Parathyroid adenoma (tissue), 2 donors: ENCODE data around the gene AGPAT2.

ENCODE experiments used
- H2AFZ ChIP-seq: fragments of 300-600 bp; sonication (generic); one replicate; pipeline ENCODE4 v1.7.0; 2017; ENCODE audit warnings: antibody characterized with exemption, mild to moderate bottlenecking
- H3K27ac ChIP-seq: fragments of 300-600 bp; sonication (generic); one replicate; pipeline ENCODE4 v1.7.0; 2017
- H3K27me3 ChIP-seq: fragments of 300-600 bp; sonication (generic); one replicate; pipeline ENCODE4 v1.7.0; 2017; ENCODE audit warnings: low read length; ENCODE audit not compliant: control insufficient read depth, insufficient read depth
- H3K36me3 ChIP-seq: fragments of 300-600 bp; sonication (generic); one replicate; pipeline ENCODE4 v1.7.0; 2017; ENCODE audit warnings: low read length; ENCODE audit not compliant: control insufficient read depth, insufficient read depth
- H3K4me1 ChIP-seq: fragments of 300-600 bp; sonication (generic); one replicate; pipeline ENCODE4 v1.7.0; 2017; ENCODE audit warnings: control low read depth
- H3K4me2 ChIP-seq: fragments of 300-600 bp; sonication (generic); one replicate; pipeline ENCODE4 v1.7.0; 2017; ENCODE audit warnings: low read length
- H3K4me3 ChIP-seq: fragments of 300-600 bp; sonication (generic); one replicate; pipeline ENCODE4 v1.7.0; 2017; ENCODE audit warnings: low read depth, low read length
- H3K79me2 ChIP-seq: fragments of 300-600 bp; sonication (generic); one replicate; pipeline ENCODE4 v1.7.0; 2017; ENCODE audit warnings: control low read depth
- H3K9ac ChIP-seq: fragments of 300-600 bp; sonication (generic); one replicate; pipeline ENCODE4 v1.7.0; 2017; ENCODE audit warnings: mild to moderate bottlenecking
- H3K9me3 ChIP-seq: fragments of 300-600 bp; sonication (generic); one replicate; pipeline ENCODE4 v1.7.0; 2017; ENCODE audit warnings: low read length; ENCODE audit not compliant: control insufficient read depth
- CTCF ChIP-seq: fragments of 300-600 bp; sonication (generic); IDR thresholded peaks from one replicate; pipeline ENCODE4 v1.7.0; 2017; ENCODE audit warnings: antibody characterized with exemption, mild to moderate bottlenecking
- donor health status: primary hyperparathyroidism.

The AGPAT2 gene

GRCh38 chr9:136698635-136699246 is 11.5 kb upstream of the AGPAT2 start:
- H3K27me3 ChIP-seq = no peaks in the 10 kb centered on the region
- no peak overlapping the region for H3K4me3 ChIP-seq
- TF ChIP-seq CTCF = no peak

GRCh38 chr9:136697821-136698526 is 10.7 kb upstream of the AGPAT2 start:
- no peaks in the 10 kb centered on the region for H3K9me3 ChIP-seq
- TF ChIP-seq CTCF = no peak
- no peaks in the 10 kb centered on the region for H3K27me3 ChIP-seq
- H3K4me1 ChIP-seq = no peaks in the 10 kb centered on the region
- H2AFZ ChIP-seq = no peak overlapping the region
- H3K36me3 ChIP-seq = no peaks in the 10 kb centered on the region
- H3K27ac ChIP-seq = no peak overlapping the region
- no peak overlapping the region for H3K4me3 ChIP-seq
- no peak overlapping the region for H3K9ac ChIP-seq
- no peak overlapping the region for H3K4me2 ChIP-seq
- H3K79me2 ChIP-seq = no peaks in the 10 kb centered on the region

More at GRCh38 chr9:136698635-136699246, 11.5 kb upstream of the AGPAT2 start:
- H3K79me2 ChIP-seq = no peaks in the 10 kb centered on the region
- H3K4me2 ChIP-seq = no peak overlapping the region
- H2AFZ ChIP-seq = no peak overlapping the region
- no peak overlapping the region for H3K27ac ChIP-seq
- no peaks in the 10 kb centered on the region for H3K4me1 ChIP-seq
- no peaks in the 10 kb centered on the region for H3K9me3 ChIP-seq
- H3K36me3 ChIP-seq = no peaks in the 10 kb centered on the region
- no peak overlapping the region for H3K9ac ChIP-seq

GRCh38 chr9:136697146-136697820 is 10.0 kb upstream of the AGPAT2 start:
- Histone ChIP-seq H3K9me3 (no peaks in the 10 kb centered on the region), H3K27ac (no peak overlapping the region), H3K36me3 (no peaks in the 10 kb centered on the region), H3K4me1 (no peaks in the 10 kb centered on the region), H3K27me3 (no peaks in the 10 kb centered on the region), H3K4me3 (no peak overlapping the region), H3K9ac (no peak overlapping the region), H3K4me2 (no peak overlapping the region), H2AFZ (no peak overlapping the region), H3K79me2 (no peaks in the 10 kb centered on the region)
- no peak for TF ChIP-seq CTCF

GRCh38 chr9:136696502-136696901 is 9.2 kb upstream of the AGPAT2 start:
- Histone ChIP-seq H3K27me3 (no peaks in the 10 kb centered on the region), H3K36me3 (no peaks in the 10 kb centered on the region), H3K79me2 (no peaks in the 10 kb centered on the region), H3K4me2 (no peak overlapping the region), H3K4me3 (no peak overlapping the region), H3K4me1 (no peaks in the 10 kb centered on the region), H2AFZ (no peak overlapping the region), H3K9ac (no peak overlapping the region), H3K9me3 (no peaks in the 10 kb centered on the region), H3K27ac (no peak overlapping the region)
- no peak for TF ChIP-seq CTCF
